ENCODE data around the gene CREB3L2. TPM values are rescaled to one million over a fixed set of nuclear protein-coding genes. Genes with fewer than 3 reads are reported as not detected.

The CREB3L2 gene
- total RNA-seq, 4 donors from 2014 or later = 16.4 to 37.0 (median 19.9) TPM

- DNase-seq = no peak
- H3K4me1 ChIP-seq = peaks cover 0 to 13% (median 10%) of the 10 kb centered on the region in 4 donors
- H3K27me3 ChIP-seq = peaks cover 53% of the 10 kb centered on the region
- in situ Hi-C loops (cut with MboI; ENCODE audit: low pct_ligation_motif_present in 1 of 4, low pct_unique_long_range_greater_than_20kb in 1 of 4, low sequenced_read_pairs in 3 of 4) (loop anchor here in 1 of 4 donors (25.0 kb wide), 1 partner anchor 111 kb away; no protein-coding TSS in a partner anchor), intact Hi-C loops (cut with DNase I; ENCODE audit: low total_unique reads) (no loop called here)
- TF ChIP-seq, protein P1, sequence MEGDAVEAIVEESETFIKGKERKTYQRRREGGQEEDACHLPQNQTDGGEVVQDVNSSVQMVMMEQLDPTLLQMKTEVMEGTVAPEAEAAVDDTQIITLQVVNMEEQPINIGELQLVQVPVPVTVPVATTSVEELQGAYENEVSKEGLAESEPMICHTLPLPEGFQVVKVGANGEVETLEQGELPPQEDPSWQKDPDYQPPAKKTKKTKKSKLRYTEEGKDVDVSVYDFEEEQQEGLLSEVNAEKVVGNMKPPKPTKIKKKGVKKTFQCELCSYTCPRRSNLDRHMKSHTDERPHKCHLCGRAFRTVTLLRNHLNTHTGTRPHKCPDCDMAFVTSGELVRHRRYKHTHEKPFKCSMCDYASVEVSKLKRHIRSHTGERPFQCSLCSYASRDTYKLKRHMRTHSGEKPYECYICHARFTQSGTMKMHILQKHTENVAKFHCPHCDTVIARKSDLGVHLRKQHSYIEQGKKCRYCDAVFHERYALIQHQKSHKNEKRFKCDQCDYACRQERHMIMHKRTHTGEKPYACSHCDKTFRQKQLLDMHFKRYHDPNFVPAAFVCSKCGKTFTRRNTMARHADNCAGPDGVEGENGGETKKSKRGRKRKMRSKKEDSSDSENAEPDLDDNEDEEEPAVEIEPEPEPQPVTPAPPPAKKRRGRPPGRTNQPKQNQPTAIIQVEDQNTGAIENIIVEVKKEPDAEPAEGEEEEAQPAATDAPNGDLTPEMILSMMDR (IDR thresholded peaks at IDR 0.05) = no peak
- TF ChIP-seq POLR2AphosphoS5 (IDR thresholded peaks at IDR 0.05) (no peak), EP300 (IDR thresholded peaks at IDR 0.05; ENCODE audit: low read depth) (no peak), POLR2A (IDR thresholded peaks at IDR 0.05) (no peak)
- no peak overlapping the region for H3K27ac ChIP-seq
- WGBS, 2 donors (ENCODE audit: low coverage in 1 of 2) = 84 to 86% methylated on average over 7 to 8 of the region's 8 CpGs
- no peaks in the 10 kb centered on the region for H3K36me3 ChIP-seq
- H3K9me3 ChIP-seq = no peaks in the 10 kb centered on the region
- H3K4me3 ChIP-seq = no peak overlapping the region
Measured at GRCh38 chr7:137848095-137848494, 153.8 kb downstream of the CREB3L2 start.

DNA sequence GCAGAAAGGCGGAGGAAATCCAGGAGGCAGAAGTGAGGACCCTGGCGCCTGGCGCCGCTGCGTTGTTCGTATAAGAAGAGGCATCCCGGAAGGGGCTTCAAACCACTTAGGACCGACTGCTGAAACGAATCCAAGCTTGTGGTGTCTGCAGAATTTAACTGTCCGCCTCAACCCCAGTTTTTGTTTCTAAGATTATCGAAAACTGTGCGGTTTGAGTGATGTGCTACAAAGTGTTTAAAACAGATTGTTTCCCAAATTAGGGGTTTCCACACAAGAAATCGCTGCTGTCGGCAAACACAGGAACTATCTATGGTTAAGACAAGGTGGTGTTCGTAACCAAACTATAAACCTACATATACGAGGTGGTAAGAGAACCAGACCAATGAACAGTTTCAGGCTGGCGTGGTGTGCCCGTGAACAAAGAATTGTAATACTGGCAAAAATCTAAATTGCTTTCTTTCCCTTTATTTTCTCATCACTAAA, 154.3 kb downstream of the CREB3L2 start:
- H3K27ac ChIP-seq = no peak overlapping the region
- TF ChIP-seq EP300 (IDR thresholded peaks at IDR 0.05; ENCODE audit: low read depth) (no peak), POLR2AphosphoS5 (IDR thresholded peaks at IDR 0.05) (no peak), POLR2A (IDR thresholded peaks at IDR 0.05) (no peak)
- TF ChIP-seq, protein P1 (IDR thresholded peaks at IDR 0.05) = no peak
- peaks cover 58% of the 10 kb centered on the region for H3K27me3 ChIP-seq
- no peaks in the 10 kb centered on the region for H3K9me3 ChIP-seq
- DNase-seq = no peak
- intact Hi-C loops (cut with DNase I; ENCODE audit: low total_unique reads) = no loop called here
- in situ Hi-C loops (cut with MboI; ENCODE audit: low pct_ligation_motif_present in 1 of 4, low pct_unique_long_range_greater_than_20kb in 1 of 4, low sequenced_read_pairs in 3 of 4) = loop anchor here in 1 of 4 donors (25.0 kb wide), 1 partner anchor 110 kb away; no protein-coding TSS in a partner anchor
- peaks cover 0 to 13% (median 10%) of the 10 kb centered on the region in 4 donors for H3K4me1 ChIP-seq
- WGBS, 2 donors (ENCODE audit: low coverage in 1 of 2) = 42 to 57% methylated on average over 8 to 18 of the region's 18 CpGs
- H3K4me3 ChIP-seq = peak overlapping the region in 1 of 4 donors; percentile 31
- no peaks in the 10 kb centered on the region for H3K36me3 ChIP-seq

DNA sequence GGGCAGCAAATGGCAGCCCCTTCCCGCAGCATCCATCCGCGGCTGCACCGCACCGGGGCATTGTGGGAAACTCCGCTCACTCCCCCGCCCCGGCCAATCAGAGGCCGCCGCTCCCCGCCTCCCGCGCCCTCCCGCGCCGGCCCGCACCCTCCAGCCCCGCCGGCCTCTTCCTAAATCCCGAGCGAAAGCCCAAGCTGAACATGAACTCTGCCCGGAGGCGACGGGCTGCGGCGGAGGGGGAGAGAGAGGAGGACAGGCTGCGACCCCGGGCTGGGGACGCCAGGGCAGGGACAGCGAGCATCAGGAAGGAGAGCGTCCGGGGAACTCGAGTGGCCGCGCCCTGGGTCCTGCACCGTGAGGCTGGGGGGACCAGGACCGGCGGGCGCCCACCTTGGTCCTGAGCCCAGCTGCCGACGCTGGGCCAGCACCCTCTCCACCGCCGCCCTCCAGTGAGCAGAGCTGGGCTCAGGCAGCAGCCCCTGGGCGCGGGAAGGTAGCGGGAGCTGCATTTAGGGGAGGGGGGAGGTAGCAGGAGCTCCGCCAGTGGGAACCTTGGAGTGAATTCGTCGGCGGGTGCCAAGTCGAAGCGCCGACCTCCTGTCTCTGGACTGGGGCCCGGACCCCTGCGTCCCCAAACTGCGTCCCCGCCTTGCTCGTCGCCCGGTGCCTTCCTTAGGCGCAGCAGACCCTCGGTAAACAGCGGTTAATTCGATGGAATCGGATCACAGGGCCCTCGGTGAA, 154.9 kb downstream of the CREB3L2 start, which contains the start of gene DGKI:
Gene DGKI (minus strand): TSS at position 148 of the 741 bp plus-strand sequence.
- 12% methylated on average over 58 of the region's 66 CpGs; no CpG with 5 or more reads in 1 of the 2 donors for WGBS, 2 donors (ENCODE audit: low coverage in 1 of 2)
- Histone ChIP-seq H3K36me3 (no peaks in the 10 kb centered on the region), H3K9me3 (no peaks in the 10 kb centered on the region), H3K27me3 (peaks cover 62% of the 10 kb centered on the region), H3K27ac (no peak within 1 kb of the TSS), H3K4me3 (peak within 1 kb of the TSS in 2 of 4 donors; percentile 12 to 34), H3K4me1 (peaks cover 0 to 13% (median 10%) of the 10 kb centered on the region in 4 donors)
- TF ChIP-seq, protein P1 (IDR thresholded peaks at IDR 0.05) = no peak
- no peak for TF ChIP-seq POLR2A (IDR thresholded peaks at IDR 0.05)
- no peak for TF ChIP-seq POLR2AphosphoS5 (IDR thresholded peaks at IDR 0.05)
- TF ChIP-seq EP300 (IDR thresholded peaks at IDR 0.05; ENCODE audit: low read depth) = no peak
- intact Hi-C loops (cut with DNase I; ENCODE audit: low total_unique reads) = no loop called here
- no peak for DNase-seq
- in situ Hi-C loops (cut with MboI; ENCODE audit: low pct_ligation_motif_present in 1 of 4, low pct_unique_long_range_greater_than_20kb in 1 of 4, low sequenced_read_pairs in 3 of 4) = loop anchor here in 1 of 4 donors (25.0 kb wide), 1 partner anchor 110 kb away; no protein-coding TSS in a partner anchor

GRCh38 chr7:137846549-137846826, 155.4 kb downstream of the CREB3L2 start:
- 0 to 27% methylated on average over 1 to 26 of the region's 47 CpGs for WGBS, 2 donors (ENCODE audit: low coverage in 1 of 2)
- H3K4me1 ChIP-seq = peaks cover 0 to 13% (median 10%) of the 10 kb centered on the region in 4 donors
- intact Hi-C loops (cut with DNase I; ENCODE audit: low total_unique reads) (no loop called here), in situ Hi-C loops (cut with MboI; ENCODE audit: low pct_ligation_motif_present in 1 of 4, low pct_unique_long_range_greater_than_20kb in 1 of 4, low sequenced_read_pairs in 3 of 4) (loop anchor here in 1 of 4 donors (25.0 kb wide), 1 partner anchor 109 kb away; no protein-coding TSS in a partner anchor)
- no peaks in the 10 kb centered on the region for H3K9me3 ChIP-seq
- no peaks in the 10 kb centered on the region for H3K36me3 ChIP-seq
- H3K27ac ChIP-seq = no peak overlapping the region
- DNase-seq = no peak
- peak overlapping the region in 2 of 4 donors; percentile 12 to 34 for H3K4me3 ChIP-seq
- TF ChIP-seq POLR2AphosphoS5 (IDR thresholded peaks at IDR 0.05) (no peak), POLR2A (IDR thresholded peaks at IDR 0.05) (no peak), EP300 (IDR thresholded peaks at IDR 0.05; ENCODE audit: low read depth) (no peak)
- TF ChIP-seq, protein P1 (IDR thresholded peaks at IDR 0.05) = no peak
- peaks cover 62% of the 10 kb centered on the region for H3K27me3 ChIP-seq
